Endodermal cell (in vitro differentiated cells): ENCODE measurements around the gene ROPN1B. TPM values are rescaled to one million over a fixed set of nuclear protein-coding genes. Genes with fewer than 3 reads are reported as not detected.
A peak's percentile ranks its signal among the peaks of the same experiment; 100 is the strongest.
"Not testable (repeated sequence)": the region's sequence is repeated elsewhere in the genome, so short reads cannot be mapped to it uniquely, and the experiment has no call there.

Experiments used
- DNase-seq: peaks from one replicate; pipeline ENCODE4 v3.0.0-alpha.2; 2017
- H3K27ac ChIP-seq: 2 replicates; pipeline ENCODE4 v1.5.1; 2013; ENCODE audit warnings: mild to moderate bottlenecking, low read depth, low read length, moderate library complexity
- H3K27me3 ChIP-seq: 2 replicates; pipeline ENCODE4 v1.6.1; 2013; ENCODE audit warnings: mild to moderate bottlenecking, low read length, moderate library complexity; ENCODE audit not compliant: insufficient read depth, control insufficient read depth, poor library complexity, severe bottlenecking
- H3K36me3 ChIP-seq: 2 replicates; pipeline ENCODE4 v1.7.0; 2013; ENCODE audit warnings: mild to moderate bottlenecking, low read length, moderate library complexity; ENCODE audit not compliant: control insufficient read depth, insufficient read depth
- H3K4me1 ChIP-seq: one replicate; pipeline ENCODE4 v1.7.0; 2013; ENCODE audit warnings: low read length; ENCODE audit not compliant: control insufficient read depth, insufficient read depth
- H3K4me3 ChIP-seq: 2 replicates; pipeline ENCODE4 v1.5.1; 2013; ENCODE audit warnings: mild to moderate bottlenecking, low read length, moderate library complexity
- H3K9ac ChIP-seq: 2 replicates; pipeline ENCODE4 v1.6.1; 2013; ENCODE audit warnings: mild to moderate bottlenecking, low read length, moderate library complexity; ENCODE audit not compliant: poor library complexity, severe bottlenecking; ENCODE audit errors: extremely low read depth
- H3K9me3 ChIP-seq: 2 replicates; pipeline ENCODE4 v1.6.1; 2013; ENCODE audit warnings: mild to moderate bottlenecking, low read length, moderate library complexity; ENCODE audit not compliant: control insufficient read depth
- H3K27ac Mint-ChIP-seq: 2 replicates; pipeline ENCODE4 v1.8.0; 2020; ENCODE audit warnings: mixed read lengths
- H3K27me3 Mint-ChIP-seq: 2 replicates; pipeline ENCODE4 v1.8.0; 2021; ENCODE audit warnings: mild to moderate bottlenecking, mixed read lengths; ENCODE audit not compliant: insufficient read depth
- H3K36me3 Mint-ChIP-seq: 2 replicates; pipeline ENCODE4 v1.8.0; 2020; ENCODE audit warnings: low read depth, mixed read lengths
- H3K4me1 Mint-ChIP-seq: 2 replicates; pipeline ENCODE4 v1.8.0; 2020; ENCODE audit warnings: mixed read lengths
- H3K4me3 Mint-ChIP-seq: 2 replicates; pipeline ENCODE4 v1.8.0; 2020; ENCODE audit warnings: mild to moderate bottlenecking, moderate library complexity, mixed read lengths
- H3K9me3 Mint-ChIP-seq: 2 replicates; pipeline ENCODE4 v1.8.0; 2020; ENCODE audit warnings: mild to moderate bottlenecking, mixed read lengths
- WGBS, 2 experiments: methylation state at CpG; one replicate each; pipeline versions ENCODE4 v1.1.5 to v1.1.7; 2013; ENCODE audit warnings: missing lambda C conversion rate in 2 of 2, mixed read lengths in 1 of 2; ENCODE audit not compliant: insufficient coverage in 1 of 2, insufficient read length in 1 of 2; 5-methylcytosine and 5-hydroxymethylcytosine counted together
- long read RNA-seq, 4 experiments: library from polyadenylated mRNA in 2 of 4; library from RNA in 1 of 4; library from capped mRNA in 1 of 4; stranded (forward) in 3 of 4; unstranded in 1 of 4; transcript quantifications; one replicate each; pipeline ENCODE4 v2.0.0, GENCODE V29; 2020 to 2021; ENCODE audit warnings: inconsistent platforms in 1 of 4
- polyA plus RNA-seq, 2 experiments: library from polyadenylated mRNA; stranded (reverse); fragments of 50-300 nt; gene quantifications; one replicate each; pipeline ENCODE4 v1.2.3, GENCODE V29; 2013
- total RNA-seq, 2 donors: library from RNA; stranded (reverse); fragmentation: NEBNext Ultra II Directional in 1 of 2; extraction: Animal tissue kit (Norgen Biotek cat#: 25700) in 1 of 2; gene quantifications; 2 replicates in 1 of 2; 3 replicates in 1 of 2; pipeline ENCODE4 v1.2.1, GENCODE V29; 2021
- TF ChIP-seq, protein P1 (sequence below): fragments of 200-600 bp; sonication (generic); conservative IDR thresholded peaks from 2 replicates; pipeline ENCODE4 v1.5.0; 2021; ENCODE audit warnings: antibody characterized with exemption, mild to moderate bottlenecking

The ROPN1B gene
- not detected for total RNA-seq
- polyA plus RNA-seq (2013, experiment 1 of 2): 0.71 TPM
- polyA plus RNA-seq (2013, experiment 2 of 2): 0.70 TPM
- long read RNA-seq, experiment 1: 0 reads
- long read RNA-seq, experiment 2: 0 reads
- long read RNA-seq, experiment 3: 0 reads
- long read RNA-seq, experiment 4: 0 reads

DNA sequence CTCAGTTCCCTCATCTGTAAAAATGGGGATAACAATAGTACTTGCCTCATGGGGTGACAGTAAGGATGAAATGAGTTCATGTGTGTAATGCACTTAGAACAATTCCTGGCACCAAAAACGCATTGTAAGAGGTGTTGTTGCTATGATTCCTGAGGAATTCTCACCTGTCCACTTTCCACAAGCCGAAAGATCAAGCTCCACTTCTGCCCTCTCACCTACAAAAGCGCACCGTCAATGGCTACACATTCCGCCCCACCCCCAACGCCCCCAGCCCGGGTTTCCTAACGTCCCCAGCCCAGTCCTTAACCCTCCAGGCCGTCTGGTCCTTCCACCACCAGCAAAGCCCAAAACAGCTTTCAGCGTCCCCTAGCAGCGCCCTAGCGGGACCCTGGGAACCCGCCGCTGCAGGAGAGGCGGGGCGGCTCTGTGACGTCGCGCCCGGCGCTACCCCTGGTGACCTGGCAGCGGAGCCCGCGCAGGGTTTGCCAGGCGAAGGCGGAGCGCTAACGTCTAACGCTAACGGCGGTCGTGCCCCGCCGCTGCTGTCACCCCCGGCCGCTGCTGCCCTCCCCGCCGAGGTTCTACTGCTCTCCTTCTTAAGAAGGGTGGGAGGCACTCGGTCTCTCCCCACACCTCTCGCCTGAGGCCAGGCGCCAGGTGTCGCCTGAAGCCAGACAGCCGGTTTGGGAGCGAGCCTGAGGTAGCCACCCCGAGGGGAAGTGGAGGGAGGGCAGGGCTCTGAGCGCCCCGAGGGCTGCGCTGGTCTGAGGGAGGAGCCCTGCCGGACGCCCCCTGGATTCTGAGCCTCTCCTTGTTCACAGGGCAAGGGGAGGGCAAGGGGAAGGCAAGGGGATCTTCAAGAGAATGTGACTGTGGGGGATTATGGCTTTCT lies at the start of gene ROPN1B:
TSS of gene ROPN1B (plus strand) at position 478 of the 892 bp plus-strand sequence. CDS start 2,877 bp downstream, outside the sequence.
- H3K36me3 Mint-ChIP-seq, H3K9me3 Mint-ChIP-seq, H3K4me1 Mint-ChIP-seq, H3K4me1 ChIP-seq, H3K9ac ChIP-seq, H3K36me3 ChIP-seq, H3K4me3 Mint-ChIP-seq, H3K4me3 ChIP-seq, H3K27ac Mint-ChIP-seq, H3K27ac ChIP-seq, DNase-seq, H3K9me3 ChIP-seq: not testable (repeated sequence)
- peaks cover 70% of the 10 kb centered on the region for H3K27me3 ChIP-seq
- 20 to 40% methylated on average over 1 of the region's 50 CpGs for WGBS, 2 experiments
- peaks cover 37% of the 10 kb centered on the region for H3K27me3 Mint-ChIP-seq

DNA sequence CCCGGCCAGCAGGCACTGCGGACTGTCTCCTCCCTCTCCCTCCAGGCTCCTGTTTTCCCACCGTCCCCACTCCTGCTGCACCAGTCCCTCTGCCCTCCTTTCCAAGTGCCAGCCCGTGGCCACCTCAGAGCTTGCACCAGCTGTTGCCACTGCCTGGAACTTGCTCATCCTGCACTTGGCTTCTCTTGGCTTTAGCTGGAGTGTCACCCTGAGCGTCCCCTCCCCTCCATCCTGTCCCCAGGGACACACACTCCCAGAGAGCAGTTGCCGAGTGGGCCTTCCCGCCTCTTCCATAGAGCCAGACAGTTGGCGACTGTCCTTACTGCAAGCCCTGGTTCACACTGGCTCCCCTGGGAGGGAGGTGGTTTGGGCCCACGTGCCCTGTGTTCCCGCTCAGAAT lies 48.8 kb upstream of the ROPN1B start:
- not testable (repeated sequence) for H3K27me3 Mint-ChIP-seq, H3K4me3 ChIP-seq, H3K36me3 Mint-ChIP-seq, H3K9me3 Mint-ChIP-seq, H3K9me3 ChIP-seq, H3K4me1 ChIP-seq, H3K36me3 ChIP-seq, DNase-seq, H3K27me3 ChIP-seq, H3K4me1 Mint-ChIP-seq, H3K27ac Mint-ChIP-seq, H3K27ac ChIP-seq, H3K9ac ChIP-seq, H3K4me3 Mint-ChIP-seq
- WGBS, 2 experiments: 92% methylated on average over 10 of the region's 10 CpGs; no CpG with 5 or more reads in 1 of the 2 experiments

DNA sequence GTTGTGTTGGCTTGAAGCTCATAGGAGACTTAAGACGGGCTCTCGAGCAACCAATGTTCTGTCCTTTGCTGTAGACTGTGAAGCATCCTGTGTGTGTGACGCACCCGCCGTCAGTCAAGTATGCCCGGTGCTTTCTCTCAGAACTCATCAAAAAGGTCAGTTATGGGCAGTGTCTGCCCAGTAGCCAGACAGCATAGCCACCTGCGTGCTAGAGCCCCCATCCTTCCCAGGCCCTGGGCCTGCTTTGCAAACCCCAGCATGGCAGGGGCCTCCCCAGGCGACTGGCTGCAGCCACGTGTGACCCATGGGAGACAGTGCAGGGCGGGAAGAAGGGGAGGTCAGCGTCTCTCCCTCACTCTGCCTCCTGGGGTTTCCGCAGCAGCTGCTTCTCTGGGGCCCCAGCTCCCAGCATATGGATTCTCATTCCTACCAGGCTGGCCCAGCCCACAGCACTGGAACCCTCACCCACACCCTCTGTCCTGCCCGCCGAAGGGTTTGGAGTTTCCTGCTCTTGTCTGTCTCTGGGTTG lies 48.2 kb upstream of the ROPN1B start:
- H3K4me3 ChIP-seq, H3K27ac Mint-ChIP-seq, DNase-seq, H3K4me3 Mint-ChIP-seq, H3K9ac ChIP-seq, H3K27me3 ChIP-seq, H3K36me3 Mint-ChIP-seq, H3K4me1 Mint-ChIP-seq, H3K27ac ChIP-seq, H3K36me3 ChIP-seq, H3K9me3 Mint-ChIP-seq, H3K9me3 ChIP-seq, H3K4me1 ChIP-seq, H3K27me3 Mint-ChIP-seq: not testable (repeated sequence)
- 87 to 94% methylated on average over 9 to 14 of the region's 14 CpGs for WGBS, 2 experiments

DNA sequence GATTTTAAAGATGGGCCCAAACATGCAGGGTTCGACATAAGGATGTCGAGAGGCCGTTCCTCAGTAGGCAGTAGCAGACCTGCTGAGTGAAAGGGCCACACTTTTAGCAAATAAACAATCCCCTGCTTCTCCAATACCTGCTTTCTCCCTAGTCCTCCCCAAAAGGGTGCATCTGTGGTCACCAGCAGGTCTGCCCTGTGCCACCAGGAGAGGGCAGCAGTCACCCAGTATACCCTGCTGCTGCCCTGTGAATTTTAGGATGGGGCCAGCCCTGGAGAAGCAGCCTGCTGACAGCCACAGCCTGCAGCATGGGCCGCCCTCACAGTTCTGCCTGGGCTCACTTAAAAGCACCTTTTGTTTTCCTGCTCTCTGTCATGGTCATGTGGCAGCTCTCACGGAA lies 47.3 kb upstream of the ROPN1B start:
- 21 to 42% methylated on average over 2 to 5 of the region's 5 CpGs for WGBS, 2 experiments
- not testable (repeated sequence) for H3K4me3 Mint-ChIP-seq, H3K27ac ChIP-seq, H3K27ac Mint-ChIP-seq, H3K27me3 Mint-ChIP-seq, H3K4me1 Mint-ChIP-seq, H3K27me3 ChIP-seq, H3K9ac ChIP-seq, H3K9me3 ChIP-seq, H3K9me3 Mint-ChIP-seq, H3K36me3 Mint-ChIP-seq, H3K4me1 ChIP-seq, H3K36me3 ChIP-seq, H3K4me3 ChIP-seq
- peak; percentile 89 for DNase-seq
- TF ChIP-seq, protein P1, sequence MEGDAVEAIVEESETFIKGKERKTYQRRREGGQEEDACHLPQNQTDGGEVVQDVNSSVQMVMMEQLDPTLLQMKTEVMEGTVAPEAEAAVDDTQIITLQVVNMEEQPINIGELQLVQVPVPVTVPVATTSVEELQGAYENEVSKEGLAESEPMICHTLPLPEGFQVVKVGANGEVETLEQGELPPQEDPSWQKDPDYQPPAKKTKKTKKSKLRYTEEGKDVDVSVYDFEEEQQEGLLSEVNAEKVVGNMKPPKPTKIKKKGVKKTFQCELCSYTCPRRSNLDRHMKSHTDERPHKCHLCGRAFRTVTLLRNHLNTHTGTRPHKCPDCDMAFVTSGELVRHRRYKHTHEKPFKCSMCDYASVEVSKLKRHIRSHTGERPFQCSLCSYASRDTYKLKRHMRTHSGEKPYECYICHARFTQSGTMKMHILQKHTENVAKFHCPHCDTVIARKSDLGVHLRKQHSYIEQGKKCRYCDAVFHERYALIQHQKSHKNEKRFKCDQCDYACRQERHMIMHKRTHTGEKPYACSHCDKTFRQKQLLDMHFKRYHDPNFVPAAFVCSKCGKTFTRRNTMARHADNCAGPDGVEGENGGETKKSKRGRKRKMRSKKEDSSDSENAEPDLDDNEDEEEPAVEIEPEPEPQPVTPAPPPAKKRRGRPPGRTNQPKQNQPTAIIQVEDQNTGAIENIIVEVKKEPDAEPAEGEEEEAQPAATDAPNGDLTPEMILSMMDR: peak; percentile 80

DNA sequence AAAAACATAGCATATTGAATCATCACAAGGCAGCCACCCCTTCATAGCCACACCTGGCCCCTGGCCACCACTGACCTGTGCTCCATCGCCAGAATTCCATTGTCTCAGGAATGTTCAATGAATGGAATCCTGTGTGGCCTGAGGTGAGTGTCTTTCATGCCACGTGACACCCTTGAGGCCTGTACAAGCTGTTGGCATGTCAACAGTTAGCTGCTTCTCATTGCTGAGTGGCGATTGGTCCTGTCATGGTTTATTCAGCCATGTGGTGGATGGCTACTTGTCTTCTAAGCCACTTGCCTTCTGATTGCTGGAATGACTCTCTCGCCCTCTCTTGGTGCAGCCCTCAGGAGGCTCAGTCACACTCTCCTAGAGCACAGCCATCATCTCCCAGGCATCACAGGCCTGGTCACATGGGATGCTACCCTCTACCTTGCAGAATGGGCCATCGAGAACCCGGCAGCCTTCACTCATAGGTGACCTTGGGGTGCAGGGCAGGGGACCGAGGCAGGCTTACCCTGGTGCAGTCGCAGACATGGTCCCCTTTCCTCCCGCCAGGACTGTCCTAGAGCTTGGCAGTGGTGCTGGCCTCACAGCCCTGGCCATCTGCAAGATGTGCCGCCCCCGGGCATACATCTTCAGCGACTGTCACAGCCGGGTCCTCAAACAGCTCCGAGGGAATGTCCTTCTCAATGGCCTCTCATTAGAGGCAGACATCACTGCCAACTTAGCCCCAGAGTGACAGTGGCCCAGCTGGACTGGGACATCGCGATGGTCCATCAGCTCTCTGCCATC lies 45.5 kb upstream of the ROPN1B start:
- H3K4me3 ChIP-seq, H3K4me1 Mint-ChIP-seq, H3K36me3 Mint-ChIP-seq, H3K27ac ChIP-seq, DNase-seq, H3K9me3 Mint-ChIP-seq, H3K36me3 ChIP-seq, H3K4me1 ChIP-seq, H3K27me3 Mint-ChIP-seq, H3K27ac Mint-ChIP-seq, H3K9ac ChIP-seq, H3K9me3 ChIP-seq, H3K4me3 Mint-ChIP-seq, H3K27me3 ChIP-seq: not testable (repeated sequence)
- WGBS, 2 experiments: 78 to 84% methylated on average over 5 to 16 of the region's 16 CpGs

DNA sequence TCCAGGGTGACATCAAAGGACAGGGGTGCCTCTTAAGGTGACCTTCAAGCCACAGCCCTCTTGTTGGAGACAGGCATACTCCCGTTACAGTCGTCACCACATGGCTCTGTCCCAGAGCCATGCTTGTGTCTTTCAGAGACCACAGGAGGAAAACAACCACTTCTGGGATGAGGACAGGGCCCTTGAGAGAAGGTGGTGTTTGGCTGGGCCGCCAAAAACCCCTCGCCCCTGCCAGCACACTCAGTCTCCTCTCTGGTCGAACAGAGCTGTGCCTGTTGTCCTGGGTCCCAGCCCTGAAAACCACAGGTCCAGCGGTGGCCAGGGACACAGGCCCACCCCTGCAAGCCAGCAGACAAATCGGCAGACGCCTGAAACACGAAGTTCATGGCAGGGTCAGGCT lies 44.7 kb upstream of the ROPN1B start:
- H3K36me3 ChIP-seq, H3K27me3 Mint-ChIP-seq, H3K4me3 Mint-ChIP-seq, H3K9me3 ChIP-seq, DNase-seq, H3K4me3 ChIP-seq, H3K4me1 Mint-ChIP-seq, H3K36me3 Mint-ChIP-seq, H3K9ac ChIP-seq, H3K4me1 ChIP-seq, H3K27ac ChIP-seq, H3K9me3 Mint-ChIP-seq, H3K27ac Mint-ChIP-seq, H3K27me3 ChIP-seq: not testable (repeated sequence)
- WGBS, 2 experiments: 76 to 82% methylated on average over 2 to 9 of the region's 9 CpGs
